GM18502 (cell line): ENCODE results near the gene NAALADL2.
"Not testable (repeated sequence)": the region's sequence is repeated elsewhere in the genome, so short reads cannot be mapped to it uniquely, and the experiment has no call there.

Experiments used
- ATAC-seq: cut with Tn5 transposase; IDR thresholded peaks from one replicate; pipeline ENCODE4 v1.9.1; 2021; ENCODE audit warnings: mild to moderate bottlenecking; ENCODE audit not compliant: unreplicated experiment, poor library complexity

NAALADL2 gene

GRCh38 chr3:175764722-175765121, 905.6 kb downstream of the NAALADL2 start:
- no peak for ATAC-seq

GRCh38 chr3:175770426-175770825, 911.3 kb downstream of the NAALADL2 start:
- no peak for ATAC-seq

GRCh38 chr3:175777495-175777894, 918.4 kb downstream of the NAALADL2 start:
- no peak for ATAC-seq

GRCh38 chr3:175777965-175778364, 918.8 kb downstream of the NAALADL2 start:
- ATAC-seq, result no peak

GRCh38 chr3:175778994-175779393, 919.9 kb downstream of the NAALADL2 start:
- ATAC-seq, result no peak

GRCh38 chr3:175787109-175787508, 928.0 kb downstream of the NAALADL2 start:
- not testable (repeated sequence) for ATAC-seq

GRCh38 chr3:175792245-175792644, 933.1 kb downstream of the NAALADL2 start:
- no peak for ATAC-seq

GRCh38 chr3:175798326-175798725, 939.2 kb downstream of the NAALADL2 start:
- no peak for ATAC-seq

- ATAC-seq, result no peak
Measured at GRCh38 chr3:175805825-175806224, 946.7 kb downstream of the NAALADL2 start.

- ATAC-seq, result no peak
Measured at GRCh38 chr3:175807175-175807574, 948.0 kb downstream of the NAALADL2 start.

- no peak for ATAC-seq
Measured at GRCh38 chr3:175818811-175819464, 959.8 kb downstream of the NAALADL2 start.

- not testable (repeated sequence) for ATAC-seq
Measured at GRCh38 chr3:175822766-175823491, 963.8 kb downstream of the NAALADL2 start.

- ATAC-seq, result not testable (repeated sequence)
Measured at GRCh38 chr3:175825016-175825580, 966.0 kb downstream of the NAALADL2 start.

GRCh38 chr3:175826759-175827158, 967.6 kb downstream of the NAALADL2 start:
- no peak for ATAC-seq

GRCh38 chr3:175829809-175830208, 970.7 kb downstream of the NAALADL2 start:
- ATAC-seq, result not testable (repeated sequence)

- not testable (repeated sequence) for ATAC-seq
Measured at GRCh38 chr3:175835763-175836162, 976.6 kb downstream of the NAALADL2 start.

GRCh38 chr3:175836617-175837016, 977.5 kb downstream of the NAALADL2 start:
- ATAC-seq, result no peak

- no peak for ATAC-seq
Measured at GRCh38 chr3:175837962-175838361, 978.8 kb downstream of the NAALADL2 start.

GRCh38 chr3:175839366-175840005, 980.4 kb downstream of the NAALADL2 start:
- ATAC-seq, result no peak

GRCh38 chr3:175851541-175851940, 992.4 kb downstream of the NAALADL2 start:
- no peak for ATAC-seq

GRCh38 chr3:175852560-175852959, 993.4 kb downstream of the NAALADL2 start:
- ATAC-seq, result no peak
